NCI-H510A (cell line): ENCODE results near the gene C17orf78.
"Not testable (repeated sequence)": the region's sequence is repeated elsewhere in the genome, so short reads cannot be mapped to it uniquely, and the experiment has no call there.

Experiments
- DNase-seq: peaks from one replicate; lab custom pipeline; 2025; lab: John Stamatoyannopoulos, UW

Gene C17orf78

GRCh38 chr17:37438141-37438540 is 62.4 kb downstream of the C17orf78 start:
- DNase-seq = no peak

GRCh38 chr17:37440424-37440823 is 64.6 kb downstream of the C17orf78 start:
- no peak for DNase-seq

- not testable (repeated sequence) for DNase-seq
These were observed 65.7 kb downstream of the C17orf78 start for GRCh38 chr17:37441369-37442014.
